K562 (cell line): ENCODE data around the gene RAB2B. TPM values are rescaled to one million over a fixed set of nuclear protein-coding genes. Genes with fewer than 3 reads are reported as not detected.

Source experiments
- ATAC-seq: fragments of 200-7000 bp; cut with Tn5 transposase; 3 replicates; pipeline ENCODE4 v1.9.1; 2020; ENCODE audit warnings: moderate library complexity
- BruUV-seq: library from RNA; stranded (reverse); fragments of 400-500 nt; replicated peaks from 2 replicates; lab custom pipeline; 2021; lab: Mats Ljungman, UMichigan
- CTCF ChIA-PET: fragments of 300-600 bp; formaldehyde crosslinking; extraction: SDS; loops from one replicate; lab custom pipeline; 2021; ENCODE audit warnings: low intra/inter-chr PET ratio; lab: Yijun Ruan, JAX
- POLR2A ChIA-PET: fragments of 300-600, 350-650 bp; sonication (Branson Sonifier 250); formaldehyde crosslinking; extraction: SDS; loops from one replicate; lab custom pipeline; 2021; ENCODE audit warnings: antibody characterized with exemption, inconsistent platforms; lab: Yijun Ruan, JAX
- DNase-seq, 4 experiments: peaks; one replicate each; pipeline versions ENCODE4 v3.0.0 to v3.0.0-alpha.2; 2011 to 2018; ENCODE audit warnings: low spot score in 3 of 4, mixed read lengths in 3 of 4; ENCODE audit errors: extremely low read depth in 1 of 4
- FAIRE-seq: peaks from 2 replicates; lab custom pipeline; 2011; peaks lifted over from hg19 to GRCh38; lab: Jason Lieb, UNC
- H2AFZ ChIP-seq: 2 replicates; pipeline ENCODE4 v1.6.0; 2011; ENCODE audit warnings: low read depth, low read length, control low read depth, inconsistent platforms
- H3K27ac ChIP-seq: fragments of 200-600 bp; 3 replicates; pipeline ENCODE4 v1.8.0; 2011; ENCODE audit warnings: low read depth, mild to moderate bottlenecking, control low read depth, inconsistent platforms, low read length, moderate library complexity, mixed read lengths; ENCODE audit errors: extremely low read depth
- H3K27me3 ChIP-seq, 2 experiments: fragments of 300-600 bp in 1 of 2; 2 replicates in 1 of 2; 3 replicates in 1 of 2; pipeline versions ENCODE4 v1.6.0 to v1.8.0; 2011; ENCODE audit warnings: inconsistent platforms in 2 of 2, low read length in 2 of 2, mild to moderate bottlenecking in 1 of 2, mixed read lengths in 1 of 2, moderate library complexity in 1 of 2; ENCODE audit not compliant: control insufficient read depth in 2 of 2, insufficient read depth in 2 of 2
- H3K36me3 ChIP-seq: fragments of 300-600 bp; 3 replicates; pipeline ENCODE4 v1.8.0; 2011; ENCODE audit warnings: mild to moderate bottlenecking, low read length, inconsistent platforms; ENCODE audit not compliant: control insufficient read depth, insufficient read depth
- H3K4me1 ChIP-seq, 2 experiments: fragments of 200-600 bp in 1 of 2; replicated peaks in 1 of 2; 2 replicates in 1 of 2; 3 replicates in 1 of 2; pipeline versions ENCODE4 v1.5.1 to v1.8.0; 2011; ENCODE audit warnings: inconsistent platforms in 2 of 2, low read length in 2 of 2, mild to moderate bottlenecking in 1 of 2, mixed read lengths in 1 of 2, moderate library complexity in 1 of 2; ENCODE audit not compliant: control insufficient read depth in 2 of 2, insufficient read depth in 2 of 2
- H3K4me2 ChIP-seq: 2 replicates; pipeline ENCODE4 v1.6.1; 2011; ENCODE audit warnings: low read length, control low read depth, inconsistent platforms, mixed read lengths; ENCODE audit not compliant: insufficient read depth
- H3K4me3 ChIP-seq: fragments of 200-600 bp; sonication (generic), shearing (Covaris generic); 2 replicates; pipeline ENCODE4 v1.5.1; 2016; ENCODE audit warnings: control low read depth, inconsistent platforms
- H3K79me2 ChIP-seq: fragments of 200-600 bp; 3 replicates; pipeline ENCODE4 v1.8.0; 2011; ENCODE audit warnings: low read length, inconsistent platforms; ENCODE audit not compliant: control insufficient read depth, insufficient read depth
- H3K9ac ChIP-seq, 2 experiments: 2 replicates each; pipeline versions ENCODE4 v1.6.0 to v1.6.1; 2011; ENCODE audit warnings: low read depth in 2 of 2, low read length in 2 of 2, control low read depth in 1 of 2, inconsistent platforms in 1 of 2, mild to moderate bottlenecking in 1 of 2, mixed read lengths in 1 of 2; ENCODE audit not compliant: insufficient read depth in 1 of 2
- H3K9me1 ChIP-seq: one replicate; pipeline ENCODE4 v1.6.0; 2011; ENCODE audit warnings: inconsistent platforms, mild to moderate bottlenecking, low read length, moderate library complexity; ENCODE audit not compliant: control insufficient read depth, insufficient read depth
- H3K9me3 ChIP-seq: replicated peaks from 2 replicates; pipeline ENCODE4 v1.5.1; 2011; ENCODE audit warnings: low read depth, low read length, inconsistent platforms; ENCODE audit not compliant: control insufficient read depth, insufficient read depth
- H4K20me1 ChIP-seq: replicated peaks from 2 replicates; pipeline ENCODE4 v1.6.1; 2011; ENCODE audit warnings: low read length, inconsistent platforms, mixed read lengths; ENCODE audit not compliant: control insufficient read depth, insufficient read depth
- CEBPB ChIP-seq: fragments of 450-650 bp; IDR thresholded peaks from 2 replicates; pipeline ENCODE4 v1.6.1; 2016; ENCODE audit warnings: missing genetic modification characterization, missing compliant biosample characterization
- DDX20 ChIP-seq: fragments of 450-650 bp; IDR thresholded peaks from 2 replicates; pipeline ENCODE4 v1.6.1; 2016; ENCODE audit warnings: missing genetic modification characterization, low read depth, mild to moderate bottlenecking, missing compliant biosample characterization, moderate library complexity
- ETV5 ChIP-seq: sonication (generic); formaldehyde crosslinking; IDR thresholded peaks from 2 replicates; pipeline ENCODE4 v1.4.0; 2020; ENCODE audit warnings: low read depth, mild to moderate bottlenecking, missing genetic modification reagents
- FOXP1 ChIP-seq: sonication (generic); formaldehyde crosslinking; IDR thresholded peaks from 2 replicates; pipeline ENCODE4 v1.8.0; 2022; ENCODE audit warnings: mild to moderate bottlenecking, missing genetic modification reagents
- KDM1A ChIP-seq, 2 experiments: fragments of 450-650 bp; IDR thresholded peaks; 2 replicates each; pipeline ENCODE4 v1.6.1; 2016; ENCODE audit warnings: mild to moderate bottlenecking in 2 of 2
- NR2F6 ChIP-seq: fragments of 450-650 bp; formaldehyde crosslinking; IDR thresholded peaks from 2 replicates; pipeline ENCODE4 v1.4.0; 2020; ENCODE audit warnings: mild to moderate bottlenecking
- PHB ChIP-seq: fragments of 250-450 bp; sonication (Bioruptor Pico); IDR thresholded peaks from 2 replicates; pipeline ENCODE4 v1.5.0; 2021
- RBM34 ChIP-seq: fragments of 200-400 bp; formaldehyde crosslinking; IDR thresholded peaks from 2 replicates; pipeline ENCODE4 v1.6.1; 2018; ENCODE audit warnings: low read length, borderline replicate concordance; ENCODE audit not compliant: insufficient read depth
- RUNX1 ChIP-seq: sonication (generic); IDR thresholded peaks from 2 replicates; pipeline ENCODE4 v1.6.1; 2016; ENCODE audit warnings: antibody characterized with exemption, low read depth
- SIN3B ChIP-seq: fragments of 450-650 bp; IDR thresholded peaks from 2 replicates; pipeline ENCODE4 v1.6.1; 2017; ENCODE audit warnings: low read depth, mild to moderate bottlenecking, moderate library complexity
- SMAD1 ChIP-seq: fragments of 150-350 bp; IDR thresholded peaks from 2 replicates; pipeline ENCODE4 v1.6.1; 2014; ENCODE audit warnings: low read length, low read depth; ENCODE audit not compliant: partially characterized antibody
- SMC3 ChIP-seq: conservative IDR thresholded peaks from 2 replicates; pipeline ENCODE4 v1.6.1; 2011; ENCODE audit warnings: low read depth, low read length, improper control_type of control experiment; ENCODE audit not compliant: insufficient read depth
- SRF ChIP-seq, 2 experiments: fragments of 250-450, 450-650 bp in 1 of 2; sonication (Bioruptor Pico) in 1 of 2; sonication (generic) in 1 of 2; formaldehyde crosslinking; IDR thresholded peaks; 2 replicates each; pipeline versions ENCODE4 v1.5.0 to v1.5.1; 2020 to 2022; ENCODE audit warnings: mild to moderate bottlenecking in 1 of 2, missing genetic modification reagents in 1 of 2
- SRSF9 ChIP-seq: fragments of 200-400 bp; formaldehyde crosslinking; IDR thresholded peaks from 2 replicates; pipeline ENCODE4 v1.6.1; 2017; ENCODE audit warnings: low read depth, low read length, borderline replicate concordance
- ZNF41 ChIP-seq: fragments of 250-450 bp; sonication (Bioruptor Pico); conservative IDR thresholded peaks from 2 replicates; pipeline ENCODE4 v1.4.0; 2020; ENCODE audit warnings: mild to moderate bottlenecking
- WGBS: fragments of 100-300 bp; shearing (Covaris generic); methylation state at CpG from one replicate; pipeline ENCODE4 v1.1.6; 2016; ENCODE audit warnings: low coverage, mixed read lengths; ENCODE audit not compliant: insufficient coverage; ENCODE audit errors: missing lambda C conversion rate; 5-methylcytosine and 5-hydroxymethylcytosine counted together
- in situ Hi-C: fragments of 300-500 bp; cut with MboI; formaldehyde crosslinking; loops from 4 replicates; pipeline ENCODE4 v1.15.0; 2018; ENCODE audit warnings: inconsistent platforms, mixed read lengths
- intact Hi-C: fragments of 100-400 bp; cut with micrococcal nuclease; formaldehyde crosslinking; loops from 2 replicates; pipeline ENCODE4 v1.14.2; 2022
- polyA plus RNA-seq, 8 experiments: library from polyadenylated mRNA; depleted of rRNA in 4 of 8; stranded (reverse) in 5 of 8; unstranded in 3 of 8; fragments of >200 nt; fragmentation: Nextera tagmentation in 2 of 8; fragmentation: Illumina TruSeq in 1 of 8; extraction: Ambion mirVana in 2 of 8; extraction: Trizol in 1 of 8; gene quantifications; 2 replicates each; pipeline versions ENCODE4 v1.2.1 to v1.2.3, GENCODE V29; 2011 to 2014; ENCODE audit warnings: inconsistent platforms in 1 of 8, missing spikeins in 1 of 8
- total RNA-seq, 7 experiments: library from RNA; depleted of rRNA in 6 of 7; stranded (reverse); fragments of >200 nt in 6 of 7; fragmentation: Illumina TruSeq in 2 of 7; extraction: Trizol in 2 of 7; gene quantifications; 2 replicates each; pipeline versions ENCODE4 v1.2.1 to v1.2.3, GENCODE V29; 2011 to 2021; ENCODE audit warnings: low replicate concordance in 1 of 7
- TF ChIP-seq, protein P1 (sequence below): sonication (generic); formaldehyde crosslinking; IDR thresholded peaks from 2 replicates; pipeline ENCODE4 v1.8.0; 2023; ENCODE audit warnings: mild to moderate bottlenecking, missing genetic modification reagents
- TF ChIP-seq, protein P2 (sequence below): sonication (generic); formaldehyde crosslinking; IDR thresholded peaks from 2 replicates; pipeline ENCODE4 v1.8.1; 2023; ENCODE audit warnings: missing genetic modification reagents, mild to moderate bottlenecking, borderline replicate concordance
- TF ChIP-seq, protein P3 (sequence below): sonication (generic); formaldehyde crosslinking; IDR thresholded peaks from 2 replicates; pipeline ENCODE4 v1.8.1; 2022; ENCODE audit warnings: missing genetic modification reagents

RAB2B gene
- total and polyA plus RNA-seq, 9 of the 15 experiments (the other 6 are each of a cell fraction or from before 2014, with no cell fraction given) = 4.6 to 19.8 (median 9.8) TPM

GRCh38 chr14:21449899-21450216 is 26.9 kb downstream of the RAB2B start:
- Histone ChIP-seq H3K27me3 (no peaks in the 10 kb centered on the region), H4K20me1 (no peaks in the 10 kb centered on the region), H2AFZ (no peak overlapping the region), H3K9ac (no peak overlapping the region), H3K27ac (no peak overlapping the region), H3K4me2 (no peak overlapping the region), H3K4me3 (no peak overlapping the region), H3K9me3 (no peaks in the 10 kb centered on the region), H3K4me1 (peaks cover 3 to 7% of the 10 kb centered on the region in 2 experiments; a peak in 3 of 5 replicates), H3K36me3 (peaks cover 27% of the 10 kb centered on the region), H3K9me1 (no peaks in the 10 kb centered on the region), H3K79me2 (peaks cover 86% of the 10 kb centered on the region)
- ChIA-PET CTCF (no interaction called here), POLR2A (interaction anchor here (1.3 to 1.4 kb wide), 2 partner anchors 8 to 13 kb away, joined by 3 to 4 read pairs; no protein-coding TSS in a partner anchor)
- FAIRE-seq (no peak), DNase-seq (no peak), ATAC-seq (no peak)
- in situ Hi-C loops = no loop called here
- no TSS peak for BruUV-seq
- intact Hi-C loops = no loop called here
- WGBS = 100% methylated on average over 1 of the region's 1 CpG
- TF ChIP-seq ETV5 (CRISPR knock-in tag) (no peak), FOXP1 (CRISPR knock-in tag) (no peak), SMC3 (no peak), KDM1A (IDR thresholded peaks at IDR 0.05) (no peak), SRF (CRISPR knock-in tag; IDR thresholded peaks at IDR 0.05) (no peak), CEBPB (tag) (no peak), ZNF41 (no peak), NR2F6 (CRISPR knock-in tag) (no peak), RUNX1 (no peak), SIN3B (no peak), SRSF9 (no peak), DDX20 (tag) (no peak), RBM34 (no peak), PHB (CRISPR knock-in tag) (no peak), SMAD1 (no peak)
- TF ChIP-seq, protein P1, sequence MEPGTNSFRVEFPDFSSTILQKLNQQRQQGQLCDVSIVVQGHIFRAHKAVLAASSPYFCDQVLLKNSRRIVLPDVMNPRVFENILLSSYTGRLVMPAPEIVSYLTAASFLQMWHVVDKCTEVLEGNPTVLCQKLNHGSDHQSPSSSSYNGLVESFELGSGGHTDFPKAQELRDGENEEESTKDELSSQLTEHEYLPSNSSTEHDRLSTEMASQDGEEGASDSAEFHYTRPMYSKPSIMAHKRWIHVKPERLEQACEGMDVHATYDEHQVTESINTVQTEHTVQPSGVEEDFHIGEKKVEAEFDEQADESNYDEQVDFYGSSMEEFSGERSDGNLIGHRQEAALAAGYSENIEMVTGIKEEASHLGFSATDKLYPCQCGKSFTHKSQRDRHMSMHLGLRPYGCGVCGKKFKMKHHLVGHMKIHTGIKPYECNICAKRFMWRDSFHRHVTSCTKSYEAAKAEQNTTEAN = no peak
- TF ChIP-seq, protein P2, sequence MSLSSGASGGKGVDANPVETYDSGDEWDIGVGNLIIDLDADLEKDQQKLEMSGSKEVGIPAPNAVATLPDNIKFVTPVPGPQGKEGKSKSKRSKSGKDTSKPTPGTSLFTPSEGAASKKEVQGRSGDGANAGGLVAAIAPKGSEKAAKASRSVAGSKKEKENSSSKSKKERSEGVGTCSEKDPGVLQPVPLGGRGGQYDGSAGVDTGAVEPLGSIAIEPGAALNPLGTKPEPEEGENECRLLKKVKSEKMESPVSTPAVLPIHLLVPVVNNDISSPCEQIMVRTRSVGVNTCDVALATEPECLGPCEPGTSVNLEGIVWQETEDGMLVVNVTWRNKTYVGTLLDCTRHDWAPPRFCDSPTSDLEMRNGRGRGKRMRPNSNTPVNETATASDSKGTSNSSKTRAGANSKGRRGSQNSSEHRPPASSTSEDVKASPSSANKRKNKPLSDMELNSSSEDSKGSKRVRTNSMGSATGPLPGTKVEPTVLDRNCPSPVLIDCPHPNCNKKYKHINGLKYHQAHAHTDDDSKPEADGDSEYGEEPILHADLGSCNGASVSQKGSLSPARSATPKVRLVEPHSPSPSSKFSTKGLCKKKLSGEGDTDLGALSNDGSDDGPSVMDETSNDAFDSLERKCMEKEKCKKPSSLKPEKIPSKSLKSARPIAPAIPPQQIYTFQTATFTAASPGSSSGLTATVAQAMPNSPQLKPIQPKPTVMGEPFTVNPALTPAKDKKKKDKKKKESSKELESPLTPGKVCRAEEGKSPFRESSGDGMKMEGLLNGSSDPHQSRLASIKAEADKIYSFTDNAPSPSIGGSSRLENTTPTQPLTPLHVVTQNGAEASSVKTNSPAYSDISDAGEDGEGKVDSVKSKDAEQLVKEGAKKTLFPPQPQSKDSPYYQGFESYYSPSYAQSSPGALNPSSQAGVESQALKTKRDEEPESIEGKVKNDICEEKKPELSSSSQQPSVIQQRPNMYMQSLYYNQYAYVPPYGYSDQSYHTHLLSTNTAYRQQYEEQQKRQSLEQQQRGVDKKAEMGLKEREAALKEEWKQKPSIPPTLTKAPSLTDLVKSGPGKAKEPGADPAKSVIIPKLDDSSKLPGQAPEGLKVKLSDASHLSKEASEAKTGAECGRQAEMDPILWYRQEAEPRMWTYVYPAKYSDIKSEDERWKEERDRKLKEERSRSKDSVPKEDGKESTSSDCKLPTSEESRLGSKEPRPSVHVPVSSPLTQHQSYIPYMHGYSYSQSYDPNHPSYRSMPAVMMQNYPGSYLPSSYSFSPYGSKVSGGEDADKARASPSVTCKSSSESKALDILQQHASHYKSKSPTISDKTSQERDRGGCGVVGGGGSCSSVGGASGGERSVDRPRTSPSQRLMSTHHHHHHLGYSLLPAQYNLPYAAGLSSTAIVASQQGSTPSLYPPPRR = no peak
- TF ChIP-seq, protein P3, sequence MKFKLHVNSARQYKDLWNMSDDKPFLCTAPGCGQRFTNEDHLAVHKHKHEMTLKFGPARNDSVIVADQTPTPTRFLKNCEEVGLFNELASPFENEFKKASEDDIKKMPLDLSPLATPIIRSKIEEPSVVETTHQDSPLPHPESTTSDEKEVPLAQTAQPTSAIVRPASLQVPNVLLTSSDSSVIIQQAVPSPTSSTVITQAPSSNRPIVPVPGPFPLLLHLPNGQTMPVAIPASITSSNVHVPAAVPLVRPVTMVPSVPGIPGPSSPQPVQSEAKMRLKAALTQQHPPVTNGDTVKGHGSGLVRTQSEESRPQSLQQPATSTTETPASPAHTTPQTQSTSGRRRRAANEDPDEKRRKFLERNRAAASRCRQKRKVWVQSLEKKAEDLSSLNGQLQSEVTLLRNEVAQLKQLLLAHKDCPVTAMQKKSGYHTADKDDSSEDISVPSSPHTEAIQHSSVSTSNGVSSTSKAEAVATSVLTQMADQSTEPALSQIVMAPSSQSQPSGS (CRISPR knock-in tag) = no peak
